Spleen (tissue), 7 donors: ENCODE results near the gene PHACTR2.
"Not testable (repeated sequence)": the region's sequence is repeated elsewhere in the genome, so short reads cannot be mapped to it uniquely, and the experiment has no call there.

Experiments used
- CTCF ChIP-seq, 11 experiments: fragments of 200-600 bp in 7 of 11; fragments of 450-650 bp in 4 of 11; sonication (generic) in 4 of 11; IDR thresholded peaks in 8 of 11; conservative IDR thresholded peaks in 3 of 11; 1 replicate in 7 of 11; 2 replicates in 4 of 11; pipeline versions ENCODE4 v1.4.0 to v1.8.0; 2016 to 2021; ENCODE audit warnings: antibody characterized with exemption in 11 of 11, inconsistent platforms in 4 of 11, mild to moderate bottlenecking in 1 of 11
- POLR2A ChIP-seq, 3 donors: fragments of 450-650 bp; IDR thresholded peaks; one replicate each; pipeline ENCODE4 v1.5.1; 2017; ENCODE audit warnings: antibody characterized with exemption in 3 of 3, mild to moderate bottlenecking in 1 of 3
- POLR2AphosphoS5 ChIP-seq, 3 donors: sonication (generic); formaldehyde crosslinking; IDR thresholded peaks; one replicate each; pipeline ENCODE4 v1.5.1; 2017; ENCODE audit warnings: antibody characterized with exemption in 3 of 3
- donor health status: DM: no; HTN: no; CAD: no; lungs with moderate emphysema.
- donor health status: DM: no; HTN: no; CAD: no.
- donor health status: DM: no; HTN: no; CAD: no.

GRCh38 chr6:143874503-143874902 lies 196.7 kb downstream of the PHACTR2 start:
- not testable (repeated sequence) for TF ChIP-seq POLR2AphosphoS5 (IDR thresholded peaks at IDR 0.05); CTCF (IDR thresholded peaks at IDR 0.05 in 8 of 11, conservative IDR thresholded peaks at IDR 0.05 in 3 of 11); POLR2A (IDR thresholded peaks at IDR 0.05)
